Gastrocnemius medialis (tissue), 4 donors: ENCODE measurements around the gene HOXD8. TPM values are rescaled to one million over a fixed set of nuclear protein-coding genes. Genes with fewer than 3 reads are reported as not detected.

Experiments used
- ATAC-seq, 2 donors: fragments of 150-250 bp; one replicate each; pipeline ENCODE4 v1.9.1; 2016
- DNase-seq, 2 donors: peaks; one replicate each; pipeline ENCODE4 v3.0.0-alpha.2; 2019
- H3K27ac ChIP-seq, 4 donors: fragments of 200-600 bp; sonication (generic); 1 replicate in 1 of 4; 2 replicates in 3 of 4; pipeline ENCODE4 v1.5.1; 2016 to 2018; ENCODE audit warnings: mild to moderate bottlenecking in 2 of 4, moderate library complexity in 1 of 4
- H3K27me3 ChIP-seq, 3 donors: fragments of 200-600 bp; sonication (generic) in 2 of 3; 1 replicate in 1 of 3; 2 replicates in 2 of 3; pipeline versions ENCODE4 v1.5.1 to v1.6.0; 2016 to 2019; ENCODE audit warnings: mild to moderate bottlenecking in 1 of 3, moderate library complexity in 1 of 3
- H3K36me3 ChIP-seq, 2 donors: fragments of 200-600 bp; sonication (generic) in 1 of 2; one replicate each; pipeline ENCODE4 v1.5.1; 2017 to 2018
- H3K4me1 ChIP-seq, 2 donors: fragments of 200-600 bp; sonication (generic) in 1 of 2; one replicate each; pipeline ENCODE4 v1.5.1; 2016 to 2017; ENCODE audit warnings: mild to moderate bottlenecking in 2 of 2
- H3K4me3 ChIP-seq, 4 donors: fragments of 200-600 bp; sonication (generic) in 3 of 4; 1 replicate in 1 of 4; 2 replicates in 3 of 4; pipeline ENCODE4 v1.5.1; 2016 to 2019; ENCODE audit warnings: mild to moderate bottlenecking in 2 of 4
- H3K9me3 ChIP-seq, 3 donors: fragments of 200-600 bp; sonication (generic) in 2 of 3; 1 replicate in 1 of 3; 2 replicates in 2 of 3; pipeline ENCODE4 v1.5.1; 2016 to 2019
- POLR2A ChIP-seq, 2 donors: fragments of 450-650 bp; IDR thresholded peaks; one replicate each; pipeline ENCODE4 v1.6.1; 2017; ENCODE audit warnings: antibody characterized with exemption in 2 of 2, mild to moderate bottlenecking in 2 of 2, moderate library complexity in 2 of 2
- in situ Hi-C, 4 donors: fragments of 200-750 bp; cut with MboI; loops; one replicate each; pipeline versions ENCODE4 v1.15.0 to v1.8.0; 2017; ENCODE audit warnings: low sequenced_read_pairs in 4 of 4
- intact Hi-C: fragments of 100-400 bp; cut with DNase I; formaldehyde crosslinking; loops from one replicate; pipeline ENCODE4 v1.15.1; 2023; ENCODE audit warnings: low total_unique reads
- total RNA-seq, 4 donors: library from RNA; depleted of rRNA; stranded (reverse); fragments of >200 nt; gene quantifications; one replicate each; pipeline versions ENCODE4 v1.1.0 to v1.2.3, GENCODE V29; 2016
- TF ChIP-seq, protein P1 (sequence below), 5 experiments: fragments of 450-650 bp in 3 of 5; fragments of 200-600 bp in 2 of 5; sonication (generic) in 2 of 5; IDR thresholded peaks in 4 of 5; conservative IDR thresholded peaks in 1 of 5; 1 replicate in 4 of 5; 2 replicates in 1 of 5; pipeline ENCODE4 v1.5.1; 2016 to 2019; ENCODE audit warnings: antibody characterized with exemption in 5 of 5, mild to moderate bottlenecking in 3 of 5, moderate library complexity in 3 of 5

HOXD8 gene
- total RNA-seq, 4 donors from 2014 or later, result 4.0 to 12.0 (median 7.2) TPM

DNA sequence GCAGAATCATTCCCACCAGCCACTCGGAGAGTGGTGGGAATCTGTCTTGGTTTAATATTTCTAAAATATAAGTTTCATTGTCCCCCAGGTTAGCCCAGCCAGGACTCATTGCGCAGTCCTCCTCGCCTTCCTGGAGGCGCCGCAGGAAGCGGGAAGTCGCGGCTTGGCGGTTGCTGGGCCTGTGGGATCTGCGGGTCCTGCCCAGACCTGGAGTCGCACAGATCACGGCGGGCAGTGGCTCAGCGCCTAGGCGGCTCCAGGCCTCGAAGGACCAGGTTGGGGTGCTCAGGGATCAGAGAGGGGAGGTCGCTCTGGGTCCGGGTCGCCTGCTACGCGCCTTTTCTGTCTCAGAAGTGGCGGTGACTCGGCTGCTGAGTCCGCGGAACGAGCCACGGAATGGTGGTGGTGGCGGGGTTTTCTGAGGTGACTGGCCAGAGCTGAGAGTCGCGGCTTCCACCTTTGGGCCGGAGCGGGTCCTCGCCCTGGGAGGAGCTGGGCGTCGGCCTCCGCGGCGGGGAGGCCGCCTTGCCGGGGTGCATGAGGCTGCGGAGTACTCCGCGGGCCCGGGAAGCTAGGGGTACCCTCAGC, 30.3 kb downstream of the HOXD8 start:
- no peaks in the 10 kb centered on the region for H3K36me3 ChIP-seq
- TF ChIP-seq, protein P1, sequence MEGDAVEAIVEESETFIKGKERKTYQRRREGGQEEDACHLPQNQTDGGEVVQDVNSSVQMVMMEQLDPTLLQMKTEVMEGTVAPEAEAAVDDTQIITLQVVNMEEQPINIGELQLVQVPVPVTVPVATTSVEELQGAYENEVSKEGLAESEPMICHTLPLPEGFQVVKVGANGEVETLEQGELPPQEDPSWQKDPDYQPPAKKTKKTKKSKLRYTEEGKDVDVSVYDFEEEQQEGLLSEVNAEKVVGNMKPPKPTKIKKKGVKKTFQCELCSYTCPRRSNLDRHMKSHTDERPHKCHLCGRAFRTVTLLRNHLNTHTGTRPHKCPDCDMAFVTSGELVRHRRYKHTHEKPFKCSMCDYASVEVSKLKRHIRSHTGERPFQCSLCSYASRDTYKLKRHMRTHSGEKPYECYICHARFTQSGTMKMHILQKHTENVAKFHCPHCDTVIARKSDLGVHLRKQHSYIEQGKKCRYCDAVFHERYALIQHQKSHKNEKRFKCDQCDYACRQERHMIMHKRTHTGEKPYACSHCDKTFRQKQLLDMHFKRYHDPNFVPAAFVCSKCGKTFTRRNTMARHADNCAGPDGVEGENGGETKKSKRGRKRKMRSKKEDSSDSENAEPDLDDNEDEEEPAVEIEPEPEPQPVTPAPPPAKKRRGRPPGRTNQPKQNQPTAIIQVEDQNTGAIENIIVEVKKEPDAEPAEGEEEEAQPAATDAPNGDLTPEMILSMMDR (IDR thresholded peaks at IDR 0.05 in 4 of 5, conservative IDR thresholded peaks at IDR 0.05 in 1 of 5), result no peak
- no peak for TF ChIP-seq POLR2A (IDR thresholded peaks at IDR 0.05)
- intact Hi-C loops (no loop called here), in situ Hi-C loops (no loop called here)
- DNase-seq, result no peak
- H3K27ac ChIP-seq, result no peak overlapping the region
- ATAC-seq, result no peak
- peak overlapping the region in 3 of 4 donors; percentile 14 to 51 (median 25) for H3K4me3 ChIP-seq
- H3K9me3 ChIP-seq, result no peaks in the 10 kb centered on the region
- peaks cover 54 to 89% (median 80%) of the 10 kb centered on the region in 3 donors for H3K27me3 ChIP-seq
- peaks cover 4 to 5% of the 10 kb centered on the region in 2 donors for H3K4me1 ChIP-seq

DNA sequence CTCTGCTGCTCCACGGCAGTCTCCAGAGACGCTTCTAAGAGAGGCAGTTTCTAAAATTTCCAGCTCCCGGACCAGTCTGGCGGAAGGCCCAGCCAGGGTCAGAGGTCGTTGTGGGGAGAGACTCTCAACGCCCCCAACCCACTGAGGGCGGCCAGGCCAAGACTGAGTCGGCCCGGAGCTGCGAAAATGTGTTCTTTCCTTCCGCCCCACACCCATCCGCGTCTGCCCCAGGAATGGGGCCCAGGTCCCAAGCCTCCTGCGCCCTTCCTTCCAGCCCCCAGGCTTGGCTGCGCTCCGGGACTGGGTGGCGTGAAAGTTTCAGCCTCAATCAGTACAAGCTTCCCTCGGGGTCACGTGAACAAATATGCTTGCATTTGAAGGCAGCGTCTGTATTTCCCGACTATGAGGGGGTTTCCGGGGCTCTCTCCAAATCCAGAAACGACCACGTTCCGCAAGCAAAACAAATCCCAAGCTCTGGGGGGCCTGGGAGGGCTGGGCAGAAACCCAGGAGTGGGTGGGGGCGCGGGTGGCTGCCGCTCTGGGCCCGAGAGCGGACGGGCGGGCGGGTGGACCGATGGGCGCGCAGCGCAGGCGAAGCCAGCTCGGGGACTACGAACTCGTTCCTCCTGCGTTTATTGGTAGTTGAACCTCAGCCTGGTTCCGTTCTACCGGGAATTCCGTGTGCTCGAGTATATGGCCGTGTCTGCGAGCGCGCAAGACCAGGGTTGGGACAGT, 30.9 kb downstream of the HOXD8 start:
- peaks cover 4 to 5% of the 10 kb centered on the region in 2 donors for H3K4me1 ChIP-seq

DNA sequence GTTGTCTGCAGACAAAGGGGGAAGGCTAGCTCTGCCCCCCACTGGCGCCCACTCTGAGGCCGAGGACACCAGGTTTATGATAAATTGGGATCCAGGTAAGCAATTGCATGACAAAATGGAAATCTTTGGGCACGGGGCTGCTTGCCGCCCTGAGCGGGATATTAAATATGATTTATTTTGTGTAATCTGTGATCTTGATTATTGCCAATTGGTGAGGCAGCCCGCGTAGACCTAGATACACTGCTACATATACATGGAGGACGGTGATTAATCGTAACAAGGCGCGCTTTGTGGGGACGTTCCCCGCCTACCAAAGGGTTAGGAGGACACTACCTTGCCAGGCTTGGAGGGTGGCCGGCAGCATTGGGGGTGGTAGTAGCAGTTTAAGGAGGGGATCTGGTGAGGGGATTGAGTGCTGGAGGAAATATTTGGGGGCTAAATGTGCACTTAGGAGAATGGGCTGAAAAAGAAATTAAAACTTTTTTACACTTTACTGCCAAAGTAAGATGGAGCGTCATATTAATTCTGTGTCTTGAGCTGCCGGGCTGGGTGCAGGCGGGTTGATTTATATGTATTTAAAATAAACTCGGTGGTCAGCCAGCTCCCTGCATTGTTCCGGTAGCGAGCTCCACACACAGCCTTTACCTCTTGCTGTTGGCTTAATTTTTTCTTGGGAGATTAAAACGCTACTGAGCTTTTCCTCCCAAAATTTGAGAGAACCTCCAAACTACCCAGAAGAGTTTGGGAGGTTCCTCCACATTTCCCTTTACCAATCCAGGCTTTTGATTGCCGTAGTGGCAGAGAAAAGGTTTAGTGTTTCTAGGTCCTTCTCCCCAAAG, 31.7 kb downstream of the HOXD8 start:
- intact Hi-C loops (no loop called here), in situ Hi-C loops (no loop called here)
- no peak for DNase-seq
- H3K4me1 ChIP-seq, result peaks cover 4 to 5% of the 10 kb centered on the region in 2 donors
- ATAC-seq, result no peak
- peaks cover 52 to 90% (median 88%) of the 10 kb centered on the region in 3 donors for H3K27me3 ChIP-seq
- H3K4me3 ChIP-seq, result peak overlapping the region in 1 of 4 donors; percentile 51
- H3K36me3 ChIP-seq, result no peaks in the 10 kb centered on the region
- TF ChIP-seq, protein P1 (IDR thresholded peaks at IDR 0.05 in 4 of 5, conservative IDR thresholded peaks at IDR 0.05 in 1 of 5), result no peak
- TF ChIP-seq POLR2A (IDR thresholded peaks at IDR 0.05), result no peak
- H3K9me3 ChIP-seq, result no peaks in the 10 kb centered on the region
- H3K27ac ChIP-seq, result no peak overlapping the region

More for the DNA sequence above, 30.9 kb downstream of the HOXD8 start:
- in situ Hi-C loops (no loop called here), intact Hi-C loops (no loop called here)
- ATAC-seq (no peak), DNase-seq (no peak)
- Histone ChIP-seq H3K36me3 (no peaks in the 10 kb centered on the region), H3K27ac (no peak overlapping the region), H3K27me3 (peaks cover 55 to 91% (median 86%) of the 10 kb centered on the region in 3 donors), H3K4me3 (peak overlapping the region in 3 of 4 donors; percentile 14 to 51 (median 25)), H3K9me3 (no peaks in the 10 kb centered on the region)
- TF ChIP-seq POLR2A (IDR thresholded peaks at IDR 0.05), result no peak
- TF ChIP-seq, protein P1 (IDR thresholded peaks at IDR 0.05 in 4 of 5, conservative IDR thresholded peaks at IDR 0.05 in 1 of 5), result no peak

DNA sequence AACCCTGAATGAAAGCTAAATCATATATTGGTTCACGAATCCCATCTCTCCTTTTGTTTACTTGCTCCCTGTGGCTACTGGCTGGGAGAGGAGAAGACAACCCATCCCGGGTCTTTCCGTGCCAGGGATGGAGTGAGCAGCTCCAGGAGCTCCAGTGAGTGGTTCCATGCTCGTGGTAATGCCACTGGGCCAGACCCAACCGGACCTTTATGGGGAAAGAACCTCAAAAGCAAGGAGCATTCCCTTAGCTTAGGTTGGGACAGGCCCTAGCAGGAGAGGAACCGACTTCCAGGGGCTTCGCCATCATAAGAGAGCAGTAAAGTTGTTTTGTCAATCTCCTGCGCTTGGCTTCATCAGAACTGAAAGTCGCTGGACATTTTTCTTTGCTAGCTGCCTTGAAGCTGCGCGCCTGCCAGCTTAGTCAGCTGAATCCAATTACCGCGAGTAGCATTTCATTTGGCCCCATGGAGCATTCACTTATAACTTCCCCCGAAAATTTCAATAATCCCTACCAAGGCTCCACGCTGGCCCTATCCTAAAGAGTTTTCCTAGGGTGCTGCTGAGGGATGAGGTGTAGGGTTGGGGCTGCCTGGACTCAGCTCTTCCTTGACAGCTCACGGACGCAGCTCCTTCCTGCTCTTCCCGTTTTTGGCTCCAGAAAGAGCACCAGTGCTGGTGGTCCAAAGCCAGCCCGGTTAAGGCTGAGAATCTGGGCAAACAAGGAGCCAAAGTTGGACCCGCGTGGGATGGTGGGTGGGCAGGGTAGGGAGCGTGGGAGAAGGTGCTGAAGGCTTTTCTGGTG, 32.5 kb downstream of the HOXD8 start:
- in situ Hi-C loops, result no loop called here
- H3K36me3 ChIP-seq, result no peaks in the 10 kb centered on the region
- TF ChIP-seq POLR2A (IDR thresholded peaks at IDR 0.05), result no peak
- TF ChIP-seq, protein P1 (IDR thresholded peaks at IDR 0.05 in 4 of 5, conservative IDR thresholded peaks at IDR 0.05 in 1 of 5), result no peak
- no peak overlapping the region for H3K27ac ChIP-seq
- no peaks in the 10 kb centered on the region for H3K9me3 ChIP-seq
- peak overlapping the region in 3 of 4 donors; percentile 6 to 23 (median 16) for H3K4me3 ChIP-seq
- no peak for ATAC-seq
- DNase-seq, result no peak
- H3K4me1 ChIP-seq, result peaks cover 4 to 5% of the 10 kb centered on the region in 2 donors
- intact Hi-C loops, result no loop called here
- H3K27me3 ChIP-seq, result peaks cover 45 to 84% (median 81%) of the 10 kb centered on the region in 3 donors
